Central memory CD4-positive, alpha-beta T cell (primary cell): ENCODE measurements around the gene PIWIL4.
"Not testable (repeated sequence)": the region's sequence is repeated elsewhere in the genome, so short reads cannot be mapped to it uniquely, and the experiment has no call there.

ENCODE experiments used
- DNase-seq: peaks from one replicate; pipeline ENCODE4 v3.0.0; 2022

PIWIL4 gene

DNA sequence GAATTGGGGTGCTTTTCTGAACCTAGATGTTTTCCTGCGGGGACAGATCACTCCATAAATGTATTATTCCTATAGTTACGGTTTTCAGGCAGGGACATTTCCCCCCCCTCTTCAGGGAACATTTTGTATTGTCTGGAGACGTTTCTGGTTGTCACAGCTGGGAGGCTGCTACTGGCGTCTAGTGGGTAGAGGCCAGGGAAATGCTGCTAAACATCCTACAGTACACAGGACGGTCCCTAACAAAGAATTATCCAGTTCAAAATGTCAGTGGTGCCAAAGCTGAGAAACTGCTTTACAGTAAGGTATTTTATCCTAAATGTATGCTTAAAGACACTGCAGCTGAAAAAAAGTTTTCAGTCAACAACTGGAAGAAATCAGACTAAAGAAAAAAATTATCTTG is 19.4 kb downstream of the PIWIL4 start:
- no peak for DNase-seq

DNA sequence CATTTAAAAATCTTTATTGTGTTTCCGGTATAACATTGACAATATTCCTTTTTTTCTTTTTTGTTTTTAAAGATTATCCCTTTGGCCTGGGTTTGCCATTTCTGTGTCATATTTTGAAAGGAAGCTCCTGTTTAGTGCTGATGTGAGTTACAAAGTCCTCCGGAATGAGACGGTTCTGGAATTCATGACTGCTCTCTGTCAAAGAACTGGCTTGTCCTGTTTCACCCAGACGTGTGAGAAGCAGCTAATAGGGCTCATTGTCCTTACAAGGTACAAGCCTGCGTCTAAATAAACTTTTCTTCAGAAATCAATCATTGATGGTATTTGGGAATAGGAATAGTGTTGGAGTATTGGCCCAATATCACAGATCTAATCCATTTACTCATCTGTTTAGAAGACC is 19.8 kb downstream of the PIWIL4 start:
- DNase-seq = no peak

DNA sequence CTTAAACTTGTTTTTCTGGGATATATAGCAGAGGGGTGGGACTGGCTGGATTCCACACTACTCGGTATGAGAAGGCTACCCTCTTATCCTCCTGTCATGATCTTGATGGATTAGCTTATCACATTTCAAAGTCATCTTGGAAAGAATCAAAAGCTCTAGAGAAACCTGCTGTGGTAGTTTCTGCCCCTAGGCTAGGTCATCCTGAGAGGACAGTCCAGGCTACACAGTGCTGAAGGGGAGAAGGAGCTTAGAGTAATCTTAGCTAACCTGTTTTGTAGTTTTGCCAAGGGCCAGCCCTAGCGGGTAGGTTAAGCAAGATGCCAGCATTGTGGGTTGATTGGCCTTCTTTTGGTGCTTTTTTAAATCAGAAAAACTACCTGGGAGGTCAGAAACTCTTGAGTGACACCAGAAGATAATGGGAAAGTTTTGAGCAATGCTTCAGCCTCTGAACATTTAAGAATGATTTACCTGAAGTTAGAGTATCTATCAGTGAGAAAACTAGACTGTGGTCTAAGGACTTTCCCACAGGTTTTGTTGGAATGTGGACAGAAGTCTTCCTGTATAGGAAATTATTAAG is 21.3 kb downstream of the PIWIL4 start:
- no peak for DNase-seq

DNA sequence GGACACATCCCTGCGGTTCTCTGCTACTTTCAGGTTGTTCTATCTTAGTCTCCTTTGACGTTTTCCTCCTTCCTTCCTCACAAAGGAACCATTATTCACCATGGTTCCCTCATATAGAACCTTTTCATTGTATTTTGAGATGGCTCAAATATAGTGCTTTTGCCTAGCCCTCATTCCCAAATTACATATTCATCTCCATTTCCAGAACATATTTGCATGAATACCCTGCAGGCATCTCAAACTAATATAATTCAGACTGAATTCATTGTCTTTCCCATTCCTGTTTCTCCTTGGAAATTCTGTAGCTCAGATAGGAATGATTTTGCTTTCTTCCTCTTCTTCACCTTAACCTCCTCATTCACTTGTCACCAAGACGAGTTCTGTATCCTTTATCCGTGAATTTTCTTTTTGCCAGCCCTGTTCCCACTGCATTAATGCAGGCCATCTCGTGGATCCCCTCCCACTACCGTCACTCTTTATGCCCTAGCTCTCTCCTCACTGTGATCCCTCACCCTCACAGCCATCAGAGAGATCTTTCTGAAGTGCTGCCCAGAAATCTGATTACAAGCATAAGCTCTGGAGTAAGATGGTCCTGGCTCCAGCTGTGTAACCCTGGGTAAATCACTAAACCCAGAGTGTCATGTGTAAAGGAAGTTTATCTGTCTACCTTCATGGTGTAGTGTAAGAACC is 23.3 kb downstream of the PIWIL4 start:
- no peak for DNase-seq

DNA sequence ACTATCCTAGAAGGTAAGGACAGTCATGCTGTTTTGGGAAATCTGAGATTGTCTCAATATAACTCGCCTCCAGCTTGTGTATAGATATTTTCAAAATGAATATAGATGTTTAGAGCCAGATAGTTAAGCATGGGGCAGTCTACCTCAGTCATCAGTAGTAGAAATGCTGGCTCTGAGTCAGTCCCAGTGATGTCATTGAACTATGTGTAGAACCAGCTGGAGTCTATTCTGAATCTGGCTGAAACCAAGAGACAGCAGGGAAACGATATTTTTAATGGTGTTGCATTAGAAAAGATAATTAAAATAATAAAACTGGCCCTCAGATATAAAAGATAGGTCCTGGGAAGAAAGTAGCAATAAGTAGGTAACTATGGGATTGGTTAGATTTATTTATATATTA is 25.9 kb downstream of the PIWIL4 start:
- DNase-seq = no peak

DNA sequence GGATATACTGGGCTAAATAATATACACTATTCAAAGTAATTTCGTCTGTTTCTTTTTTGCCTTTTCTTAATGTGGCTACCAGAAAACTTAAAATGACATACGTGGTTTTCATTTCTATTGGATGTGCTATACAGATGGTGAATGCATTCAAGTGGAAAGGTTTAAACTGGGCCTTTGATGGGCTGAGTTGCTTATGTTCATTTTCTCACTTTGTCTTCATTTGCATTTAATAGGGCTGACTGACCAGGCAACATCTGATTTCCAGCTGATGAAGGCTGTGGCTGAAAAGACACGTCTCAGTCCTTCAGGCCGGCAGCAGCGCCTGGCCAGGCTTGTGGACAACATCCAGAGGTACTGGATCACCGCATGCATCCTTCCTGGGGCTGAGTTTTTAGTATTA is 27.9 kb downstream of the PIWIL4 start:
- no peak for DNase-seq

DNA sequence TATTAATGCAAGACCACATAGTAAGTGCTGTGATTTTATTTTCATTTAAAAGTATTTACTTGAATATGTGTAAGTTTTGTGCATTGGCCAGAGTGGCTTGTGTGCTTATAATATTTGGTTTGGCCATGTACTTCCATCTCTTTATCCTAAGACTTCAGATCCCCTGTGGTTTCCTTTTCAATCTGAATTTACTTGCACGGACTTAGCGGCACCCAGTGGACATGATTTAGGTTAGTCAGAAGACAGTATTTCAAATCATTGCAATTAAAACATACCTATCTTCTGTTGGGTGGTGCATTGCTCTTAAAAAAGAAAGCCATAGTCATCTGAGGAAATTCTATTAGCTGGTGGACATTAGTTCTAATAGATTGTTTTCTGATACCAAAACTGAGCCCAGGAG is 30.7 kb downstream of the PIWIL4 start:
- DNase-seq = no peak

DNA sequence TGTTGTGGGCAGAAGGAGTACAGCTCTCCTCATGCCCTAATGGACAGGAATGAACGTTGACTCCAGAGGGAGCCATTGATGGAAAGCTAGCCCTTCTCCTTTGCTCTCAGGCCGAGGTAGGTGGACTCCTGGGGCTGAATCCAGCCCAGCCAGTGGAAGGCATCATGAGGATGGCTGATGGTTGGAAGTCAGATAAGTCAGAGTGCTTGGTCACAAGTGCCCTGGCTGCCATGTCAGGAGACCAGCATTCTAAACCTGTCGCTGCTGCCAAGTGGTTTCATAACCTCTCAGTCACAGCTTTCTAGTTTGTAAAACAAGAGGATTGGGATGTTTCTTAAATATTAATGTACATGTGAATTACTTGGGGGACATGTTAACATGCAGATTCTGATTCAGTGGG is 32.3 kb downstream of the PIWIL4 start:
- DNase-seq = no peak

DNA sequence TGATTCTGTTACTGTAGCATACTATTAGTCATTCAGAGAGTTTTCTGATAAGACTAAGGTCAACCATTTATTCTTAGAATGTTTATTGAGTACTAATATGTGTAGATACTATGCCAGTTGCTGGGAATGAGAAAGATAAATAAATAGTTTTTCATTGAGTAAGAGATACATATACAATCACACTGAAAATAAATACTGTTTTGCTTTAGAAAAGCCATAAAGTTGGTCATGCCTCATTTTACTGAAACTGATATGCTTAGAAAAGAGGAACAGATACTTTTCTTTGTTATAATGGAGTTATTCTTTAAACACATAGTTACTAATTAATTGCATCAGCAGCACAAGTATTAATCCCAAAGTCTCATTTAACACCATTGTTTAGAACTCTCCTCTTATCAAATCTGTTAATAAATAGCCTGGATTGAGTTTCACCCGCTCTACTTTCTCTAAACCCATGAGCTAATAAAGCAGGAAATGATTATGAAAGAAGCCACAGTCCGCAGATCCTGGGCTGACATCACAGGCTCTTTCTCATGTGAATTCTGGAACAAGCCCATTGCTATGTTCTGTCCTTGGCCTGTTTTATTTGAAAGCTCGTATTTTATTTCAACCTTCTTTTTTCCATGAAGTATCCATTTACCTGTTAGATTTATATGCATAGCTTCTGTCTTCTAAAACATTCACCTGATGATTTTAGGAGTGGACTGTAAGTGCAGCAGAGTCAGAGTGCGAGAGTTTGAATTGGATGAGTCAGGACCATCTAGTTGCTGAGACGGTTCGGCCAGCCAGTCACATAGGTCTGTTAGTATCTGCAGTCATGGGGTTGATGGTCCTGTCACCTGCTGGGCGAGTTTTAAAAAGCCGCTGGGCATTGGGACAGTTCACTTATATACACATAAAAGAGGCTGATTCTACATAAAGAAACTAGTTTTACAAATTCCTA is 35.5 kb downstream of the PIWIL4 start:
- no peak for DNase-seq

DNA sequence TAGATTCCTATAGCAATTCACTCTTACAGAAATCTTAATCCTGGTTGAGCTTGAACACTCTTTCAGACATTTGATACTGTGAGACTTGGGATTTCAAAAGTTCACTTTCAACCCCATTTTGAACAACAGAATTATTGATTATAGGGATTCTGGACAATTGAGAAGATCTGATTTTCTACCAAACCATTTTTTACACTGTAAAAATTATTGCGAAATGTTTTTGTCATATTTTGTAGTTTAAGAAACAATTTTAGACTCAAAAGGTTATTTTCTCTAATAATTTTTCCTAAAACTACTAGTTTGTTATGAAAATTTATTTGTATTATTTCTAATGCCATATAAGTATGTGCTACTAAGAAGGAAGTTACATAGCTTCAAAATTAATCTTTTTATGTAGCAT is 36.4 kb downstream of the PIWIL4 start:
- DNase-seq = no peak

DNA sequence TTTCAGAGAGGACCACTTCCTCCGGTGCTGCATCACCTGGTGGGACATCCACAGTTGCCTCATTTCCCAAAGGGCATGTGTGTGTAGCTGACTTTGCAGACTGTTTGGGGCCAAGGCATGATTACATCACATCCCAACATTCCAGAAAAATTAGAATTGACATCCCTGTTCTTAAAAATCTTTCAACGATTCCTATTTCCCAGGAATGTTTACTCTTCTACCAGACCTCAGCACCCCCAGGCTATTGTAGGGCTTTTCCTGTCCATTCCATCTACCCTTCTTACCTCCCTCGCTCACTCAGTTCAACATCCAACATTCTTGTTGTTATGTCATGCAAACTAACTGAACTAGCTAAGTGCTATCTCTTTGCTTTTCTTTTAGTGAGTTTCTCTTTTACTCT is 37.3 kb downstream of the PIWIL4 start:
- no peak for DNase-seq

DNA sequence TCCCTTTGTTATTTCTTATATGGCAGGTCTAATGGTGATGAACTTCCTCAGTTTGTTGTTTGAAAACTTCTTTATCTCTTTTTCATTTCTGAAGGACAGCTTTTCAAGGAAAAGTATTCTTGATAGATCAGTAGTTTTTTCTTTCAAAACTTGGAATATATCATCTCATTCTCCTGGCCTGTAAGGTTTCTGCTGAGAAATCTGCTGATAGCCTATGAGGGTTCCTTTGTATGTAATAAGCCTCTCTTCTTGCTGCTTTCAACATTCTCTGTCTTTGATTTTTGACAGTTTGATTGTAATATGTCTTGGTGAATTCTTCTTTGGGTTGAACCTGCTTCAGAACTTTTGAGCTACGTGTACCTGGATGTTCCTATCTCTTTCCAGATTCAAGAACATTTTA is 46.0 kb downstream of the PIWIL4 start:
- DNase-seq = no peak

DNA sequence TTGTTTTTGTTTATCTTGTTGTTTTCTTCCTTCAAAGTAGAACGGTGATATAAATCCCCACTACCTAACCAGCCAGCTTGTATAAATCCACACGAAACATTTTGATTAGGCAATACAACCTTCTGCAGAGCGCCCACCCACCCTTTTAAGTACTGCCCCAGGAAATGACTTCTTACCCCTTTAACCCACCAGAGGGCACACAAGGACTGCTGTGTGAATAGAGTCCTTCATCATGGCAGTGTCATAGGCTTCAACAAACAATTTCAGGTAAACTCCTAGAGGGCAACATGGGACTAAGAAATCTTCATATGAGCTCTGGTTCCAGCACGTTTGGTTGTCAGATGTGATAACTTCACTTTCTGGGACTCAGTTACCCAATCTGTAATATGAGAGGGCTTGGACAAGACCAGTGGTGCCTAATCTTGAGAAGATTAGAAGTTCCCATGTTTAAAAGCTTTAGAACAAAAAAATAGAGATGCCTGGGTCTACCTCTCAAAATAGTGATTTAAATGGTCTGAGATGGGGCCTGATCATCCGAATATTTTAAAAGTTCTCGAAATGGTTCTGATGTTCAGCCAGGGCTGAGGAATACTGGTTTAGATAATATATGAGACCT is 56.1 kb downstream of the PIWIL4 start:
- peak; percentile 26 for DNase-seq

DNA sequence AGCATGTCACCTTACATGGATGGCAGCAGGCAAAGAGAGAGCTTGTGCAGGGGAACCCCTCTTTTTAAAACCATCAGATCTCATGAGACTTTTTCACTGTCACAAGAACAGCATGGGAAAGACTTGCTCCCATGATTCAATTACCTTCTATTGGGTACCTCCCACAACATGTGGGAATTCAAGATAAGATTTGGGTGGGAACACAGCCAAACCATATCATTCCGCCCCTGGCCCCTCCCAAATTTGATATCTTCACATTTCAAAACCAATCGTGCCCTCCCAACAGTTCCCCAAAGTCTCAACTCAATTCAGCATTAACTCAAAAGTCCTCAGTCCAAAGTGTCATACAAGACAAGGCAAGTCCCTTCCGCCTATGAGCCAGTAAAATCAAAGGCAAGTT is 58.3 kb downstream of the PIWIL4 start:
- DNase-seq = not testable (repeated sequence)

DNA sequence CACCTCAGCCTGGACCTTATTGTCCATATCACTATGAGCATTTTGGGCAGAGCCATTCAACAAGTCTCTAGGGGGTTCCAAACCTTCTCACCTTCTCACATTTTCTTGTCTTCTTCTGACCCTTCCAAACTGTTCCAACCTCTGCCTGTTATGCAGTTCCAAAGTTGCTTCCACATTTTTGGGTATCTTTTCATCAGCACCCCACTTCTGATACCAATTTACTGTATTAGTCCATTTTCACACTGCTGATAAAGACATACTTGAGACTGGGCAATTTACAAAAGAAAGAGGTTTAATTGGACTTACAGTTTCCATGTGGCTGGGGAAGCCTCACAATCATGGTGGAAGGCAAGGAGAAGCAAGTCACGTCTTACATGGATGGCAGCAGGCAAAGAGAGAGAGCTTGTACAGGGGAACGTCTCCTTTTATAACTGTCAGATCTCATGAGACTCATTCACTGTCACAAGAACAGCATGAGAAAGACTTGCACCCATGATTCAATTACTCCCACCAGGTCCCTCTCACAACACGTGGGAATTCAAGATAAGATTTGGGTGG is 59.9 kb downstream of the PIWIL4 start:
- not testable (repeated sequence) for DNase-seq

DNA sequence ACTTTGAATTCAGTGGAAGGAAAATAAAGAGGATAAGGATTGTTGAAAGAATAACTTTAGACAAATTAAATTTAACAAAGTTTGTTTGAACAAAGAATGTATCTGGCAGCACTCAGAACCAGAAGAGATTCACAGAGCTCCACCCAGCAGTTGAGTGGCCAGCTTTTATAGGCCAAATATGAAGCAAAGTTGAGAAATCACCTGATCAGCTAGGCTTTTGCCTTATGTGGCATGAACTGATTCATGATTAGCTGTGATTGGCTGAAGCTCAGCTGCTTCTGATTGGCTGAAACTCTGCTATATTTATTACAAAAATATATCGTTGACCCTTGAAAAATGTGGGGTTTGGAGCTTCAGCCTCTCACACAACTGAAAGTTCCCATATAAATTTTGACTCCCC is 62.6 kb downstream of the PIWIL4 start:
- DNase-seq = no peak

DNA sequence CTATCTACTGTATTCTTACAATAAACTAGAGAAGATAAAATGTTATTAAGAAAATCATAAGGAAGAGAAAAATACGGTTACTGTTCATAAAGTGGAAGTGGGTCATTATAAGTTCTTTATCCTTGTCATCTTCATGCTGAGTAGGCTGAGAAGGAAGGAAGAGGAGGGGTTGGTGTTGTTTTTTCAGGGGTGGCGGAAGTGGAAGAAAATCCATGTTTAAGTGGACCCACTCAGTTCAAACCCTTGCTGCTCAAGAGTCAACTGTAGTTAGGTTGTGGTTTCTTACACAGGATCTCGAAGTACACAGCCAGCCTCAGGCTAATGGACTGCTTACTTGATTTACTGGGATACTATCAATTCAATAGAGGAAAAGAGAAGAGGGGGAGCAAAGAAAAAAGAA is 63.1 kb downstream of the PIWIL4 start:
- DNase-seq = no peak

DNA sequence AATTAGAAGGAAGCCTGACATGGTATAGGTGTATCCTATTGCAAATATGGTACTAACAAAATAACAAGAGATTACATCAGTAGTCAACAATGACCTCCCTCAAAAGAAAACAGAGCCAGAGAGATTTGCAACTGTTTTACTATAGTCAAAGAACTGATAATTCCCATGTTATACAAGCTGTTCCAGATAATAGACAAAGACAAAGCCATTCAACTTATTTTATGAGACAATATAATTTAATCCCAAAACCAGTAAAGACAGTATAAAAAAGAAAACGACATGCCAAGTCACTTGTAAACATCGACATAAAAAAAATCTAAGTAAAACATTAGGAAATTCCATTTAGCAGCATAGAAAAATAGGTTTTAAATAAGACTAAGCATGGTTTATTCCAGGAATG is 65.2 kb downstream of the PIWIL4 start:
- no peak for DNase-seq

DNA sequence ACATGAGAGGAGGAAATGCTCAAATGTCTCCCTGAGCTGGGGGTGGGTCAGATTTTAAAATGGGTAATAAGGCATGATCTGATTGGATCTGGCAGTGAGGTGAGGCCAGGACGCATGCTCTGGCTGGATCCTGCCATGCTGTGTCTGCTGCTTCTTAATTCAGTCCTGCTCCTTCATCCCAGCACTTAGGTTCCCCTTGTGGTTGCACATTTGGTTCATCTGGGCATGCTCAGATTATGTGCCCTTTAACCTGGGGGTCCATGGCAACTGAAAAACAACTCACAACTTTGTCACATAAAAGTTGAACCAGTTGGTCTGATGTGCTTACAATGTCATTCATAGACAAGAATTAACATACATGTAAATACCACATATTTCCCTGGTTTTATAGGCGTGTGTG is 67.9 kb downstream of the PIWIL4 start:
- no peak for DNase-seq

DNA sequence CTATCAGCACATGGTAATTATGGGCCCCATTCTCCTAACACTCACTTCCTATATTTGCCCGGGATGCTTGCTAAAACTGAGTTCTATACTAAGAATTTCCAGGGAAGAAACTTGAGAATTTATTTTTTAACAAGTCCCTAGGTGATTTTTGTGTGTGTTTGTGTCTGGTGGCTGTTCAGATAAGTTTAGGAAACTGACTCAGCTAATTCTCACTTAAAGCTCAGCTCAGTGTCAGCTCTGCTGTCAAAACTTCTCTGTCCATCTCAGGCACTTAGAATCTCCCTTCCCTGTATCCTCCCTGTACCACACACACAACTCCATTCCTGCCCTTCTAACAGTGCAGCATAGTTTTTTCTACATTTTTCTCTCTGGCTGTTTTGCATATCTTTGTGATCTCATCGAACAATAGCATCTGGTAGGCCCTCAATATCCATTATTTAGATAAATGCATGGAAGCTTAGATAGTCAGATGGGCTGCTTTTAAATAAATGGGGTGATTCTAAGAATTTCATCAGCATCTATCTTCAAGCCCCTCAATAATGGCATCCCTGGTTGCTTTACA is 69.3 kb downstream of the PIWIL4 start:
- DNase-seq = no peak

DNA sequence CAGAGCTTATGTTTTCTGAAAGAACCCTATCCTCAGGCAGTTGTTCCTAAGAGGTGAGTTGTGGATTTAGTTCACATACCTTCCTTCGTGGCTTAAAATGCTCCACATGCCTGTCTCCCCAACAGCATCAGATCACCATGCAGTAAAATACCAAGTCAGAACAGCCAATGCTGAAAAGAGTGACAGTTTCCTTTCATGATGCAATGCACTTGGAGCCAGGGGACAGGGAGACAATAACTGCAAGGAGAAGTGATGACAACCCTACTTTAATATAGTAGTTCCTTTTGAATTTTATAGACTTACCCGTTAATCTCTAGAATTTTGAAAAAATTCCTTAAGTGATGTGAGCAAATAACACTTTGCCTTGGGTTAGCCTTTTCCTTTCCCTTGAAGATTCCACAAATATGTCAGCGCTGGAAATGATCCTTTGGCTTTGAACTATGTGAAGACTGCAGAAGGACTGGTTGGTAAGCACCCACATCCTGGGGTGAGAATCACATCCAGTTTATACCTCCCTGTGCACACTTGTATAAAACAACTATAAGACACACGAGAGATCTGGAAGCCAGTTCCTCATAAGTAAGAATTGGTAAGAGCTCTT is 71.2 kb downstream of the PIWIL4 start:
- DNase-seq = no peak

DNA sequence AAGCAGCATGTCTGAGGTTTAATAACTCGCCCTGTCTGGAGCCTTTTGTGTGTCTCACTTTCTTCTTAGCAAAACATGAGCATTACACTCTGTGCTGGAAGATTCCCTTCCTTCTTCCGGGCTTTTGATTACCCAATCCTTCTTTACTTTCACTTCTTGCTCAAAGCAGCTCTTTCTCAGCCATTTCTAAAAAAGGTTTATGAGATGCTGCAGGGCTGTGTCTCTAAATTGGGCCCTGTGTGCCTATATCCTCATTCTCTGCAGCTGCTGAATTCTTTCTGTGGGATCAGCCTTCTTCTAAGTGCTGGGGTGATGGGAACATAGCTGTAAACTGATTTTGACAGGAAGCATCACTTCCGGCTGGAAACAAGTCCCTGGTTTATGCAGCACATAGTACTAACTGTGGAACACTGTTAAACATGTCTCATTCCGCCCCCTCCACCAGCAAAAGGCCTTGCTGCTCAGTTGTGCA is 71.8 kb downstream of the PIWIL4 start:
- no peak for DNase-seq
